GM18498 (cell line): Measurements from ENCODE around the gene VAMP7.
"Not testable (repeated sequence)": the region's sequence is repeated elsewhere in the genome, so short reads cannot be mapped to it uniquely, and the experiment has no call there.

Experiments
- ATAC-seq: cut with Tn5 transposase; IDR thresholded peaks from one replicate; pipeline ENCODE4 v1.9.1; 2021; ENCODE audit warnings: mild to moderate bottlenecking, moderate library complexity; ENCODE audit not compliant: unreplicated experiment

VAMP7 gene

GRCh38 chrX:155986995-155987394 lies 105.8 kb downstream of the VAMP7 start:
- not testable (repeated sequence) for ATAC-seq

- ATAC-seq, result no peak
These were observed 107.7 kb downstream of the VAMP7 start for GRCh38 chrX:155988859-155989258.
